IPS-20b (cell line): ENCODE results near the gene NEK1.
"Not testable (repeated sequence)": the region's sequence is repeated elsewhere in the genome, so short reads cannot be mapped to it uniquely, and the experiment has no call there.

Source experiments
- H3K27ac ChIP-seq: one replicate; pipeline ENCODE4 v1.5.1; 2013; ENCODE audit warnings: low read length
- H3K27me3 ChIP-seq: 2 replicates; pipeline ENCODE4 v1.6.1; 2013; ENCODE audit warnings: mild to moderate bottlenecking, low read length, inconsistent platforms; ENCODE audit not compliant: insufficient read depth
- H3K36me3 ChIP-seq: 2 replicates; pipeline ENCODE4 v1.6.1; 2013; ENCODE audit warnings: low read depth, mild to moderate bottlenecking, inconsistent platforms, low read length, moderate library complexity; ENCODE audit not compliant: insufficient read depth
- H3K4me1 ChIP-seq: 2 replicates; pipeline ENCODE4 v1.6.1; 2013; ENCODE audit warnings: mild to moderate bottlenecking, control low read depth, inconsistent platforms, low read length, moderate library complexity; ENCODE audit not compliant: insufficient read depth
- H3K4me3 ChIP-seq: 2 replicates; pipeline ENCODE4 v1.5.1; 2013; ENCODE audit warnings: mild to moderate bottlenecking, low read length, inconsistent platforms
- H3K9ac ChIP-seq: 2 replicates; pipeline ENCODE4 v1.6.1; 2013; ENCODE audit warnings: low read depth, mild to moderate bottlenecking, inconsistent platforms, low read length, moderate library complexity
- H3K9me3 ChIP-seq: 2 replicates; pipeline ENCODE4 v1.6.1; 2013; ENCODE audit warnings: mild to moderate bottlenecking, low read depth, low read length, inconsistent platforms; ENCODE audit not compliant: insufficient read depth

NEK1 gene

GRCh38 chr4:169582706-169583105 is 29.7 kb downstream of the NEK1 start:
- H3K9ac ChIP-seq = no peak overlapping the region
- H3K4me3 ChIP-seq = no peak overlapping the region

GRCh38 chr4:169582203-169582602 is 30.2 kb downstream of the NEK1 start:
- H3K9ac ChIP-seq = no peak overlapping the region
- H3K9me3 ChIP-seq = no peaks in the 10 kb centered on the region
- no peaks in the 10 kb centered on the region for H3K27me3 ChIP-seq
- H3K27ac ChIP-seq = no peak overlapping the region
- peaks cover 4% of the 10 kb centered on the region; the same call in 1 of the 2 replicates for H3K36me3 ChIP-seq
- no peak overlapping the region for H3K4me3 ChIP-seq
- no peaks in the 10 kb centered on the region for H3K4me1 ChIP-seq

More at GRCh38 chr4:169582706-169583105, 29.7 kb downstream of the NEK1 start:
- Histone ChIP-seq H3K27me3 (no peaks in the 10 kb centered on the region), H3K27ac (no peak overlapping the region), H3K36me3 (peaks cover 4% of the 10 kb centered on the region; the same call in 1 of the 2 replicates), H3K4me1 (no peaks in the 10 kb centered on the region), H3K9me3 (no peaks in the 10 kb centered on the region)

GRCh38 chr4:169573889-169574288 is 38.5 kb downstream of the NEK1 start:
- no peak overlapping the region for H3K4me3 ChIP-seq
- H3K27ac ChIP-seq = no peak overlapping the region
- H3K36me3 ChIP-seq = peaks cover 18% of the 10 kb centered on the region; the same call in 1 of the 2 replicates
- H3K4me1 ChIP-seq = no peaks in the 10 kb centered on the region
- H3K27me3 ChIP-seq = no peaks in the 10 kb centered on the region
- H3K9ac ChIP-seq = no peak overlapping the region
- H3K9me3 ChIP-seq = no peaks in the 10 kb centered on the region

- Histone ChIP-seq H3K36me3 (peaks cover 13% of the 10 kb centered on the region; the same call in 1 of the 2 replicates), H3K27me3 (no peaks in the 10 kb centered on the region), H3K9ac (no peak overlapping the region), H3K4me3 (no peak overlapping the region), H3K27ac (no peak overlapping the region), H3K4me1 (no peaks in the 10 kb centered on the region), H3K9me3 (no peaks in the 10 kb centered on the region)
These were observed 40.9 kb downstream of the NEK1 start for GRCh38 chr4:169571435-169571834.

- H3K9me3 ChIP-seq, H3K4me1 ChIP-seq, H3K27ac ChIP-seq, H3K27me3 ChIP-seq, H3K36me3 ChIP-seq, H3K9ac ChIP-seq, H3K4me3 ChIP-seq: not testable (repeated sequence)
These were observed 41.4 kb downstream of the NEK1 start for GRCh38 chr4:169571012-169571411.

GRCh38 chr4:169570266-169570665 is 42.1 kb downstream of the NEK1 start:
- H3K36me3 ChIP-seq, H3K4me1 ChIP-seq, H3K27ac ChIP-seq, H3K27me3 ChIP-seq, H3K9ac ChIP-seq, H3K4me3 ChIP-seq, H3K9me3 ChIP-seq: not testable (repeated sequence)

GRCh38 chr4:169569188-169569587 is 43.2 kb downstream of the NEK1 start:
- not testable (repeated sequence) for H3K36me3 ChIP-seq, H3K27me3 ChIP-seq, H3K27ac ChIP-seq, H3K9me3 ChIP-seq, H3K4me3 ChIP-seq, H3K4me1 ChIP-seq, H3K9ac ChIP-seq

GRCh38 chr4:169567916-169568315 is 44.5 kb downstream of the NEK1 start:
- H3K27me3 ChIP-seq = no peaks in the 10 kb centered on the region
- no peak overlapping the region for H3K27ac ChIP-seq
- no peaks in the 10 kb centered on the region for H3K4me1 ChIP-seq
- H3K4me3 ChIP-seq = no peak overlapping the region
- no peak overlapping the region for H3K9ac ChIP-seq
- H3K36me3 ChIP-seq = 0 out of 2 replicates have a peak, but pooled peaks cover 5% of the 10 kb centered on the region
- no peaks in the 10 kb centered on the region for H3K9me3 ChIP-seq

- H3K4me3 ChIP-seq = no peak overlapping the region
- H3K9me3 ChIP-seq = no peaks in the 10 kb centered on the region
- no peak overlapping the region for H3K27ac ChIP-seq
- H3K36me3 ChIP-seq = no peaks in the 10 kb centered on the region
- no peak overlapping the region for H3K9ac ChIP-seq
- H3K27me3 ChIP-seq = no peaks in the 10 kb centered on the region
- H3K4me1 ChIP-seq = no peaks in the 10 kb centered on the region
These were observed 46.2 kb downstream of the NEK1 start for GRCh38 chr4:169566021-169566818.

GRCh38 chr4:169565606-169566005 is 46.8 kb downstream of the NEK1 start:
- H3K9ac ChIP-seq = no peak overlapping the region
- no peaks in the 10 kb centered on the region for H3K4me1 ChIP-seq
- H3K36me3 ChIP-seq = no peaks in the 10 kb centered on the region
- no peak overlapping the region for H3K4me3 ChIP-seq
- no peaks in the 10 kb centered on the region for H3K9me3 ChIP-seq
- no peaks in the 10 kb centered on the region for H3K27me3 ChIP-seq
- H3K27ac ChIP-seq = no peak overlapping the region

GRCh38 chr4:169557061-169557636 is 55.2 kb downstream of the NEK1 start:
- no peak overlapping the region for H3K4me3 ChIP-seq
- no peaks in the 10 kb centered on the region for H3K4me1 ChIP-seq
- peaks cover 11% of the 10 kb centered on the region; the same call in 1 of the 2 replicates for H3K36me3 ChIP-seq
- H3K27me3 ChIP-seq = no peaks in the 10 kb centered on the region
- H3K27ac ChIP-seq = no peak overlapping the region
- H3K9ac ChIP-seq = no peak overlapping the region
- no peaks in the 10 kb centered on the region for H3K9me3 ChIP-seq

- not testable (repeated sequence) for H3K27ac ChIP-seq, H3K36me3 ChIP-seq, H3K4me1 ChIP-seq, H3K9ac ChIP-seq, H3K4me3 ChIP-seq, H3K27me3 ChIP-seq
- H3K9me3 ChIP-seq = peaks cover 14% of the 10 kb centered on the region
These were observed 65.8 kb downstream of the NEK1 start for GRCh38 chr4:169546548-169546947.
